Measurements from ENCODE around the gene GSK3B. TPM values are rescaled to one million over a fixed set of nuclear protein-coding genes. Genes with fewer than 3 reads are reported as not detected.

The GSK3B gene
- total and polyA plus RNA-seq, 10 of the 15 experiments (the other 5 are each of a cell fraction or from before 2014, with no cell fraction given), result 8.5 to 49.8 (median 25.5) TPM

GRCh38 chr3:120049072-120049471 is 45.2 kb downstream of the GSK3B start:
- ATAC-seq (no peak), FAIRE-seq (no peak), DNase-seq (ENCODE audit: low read depth, low spot score) (no peak)
- Histone ChIP-seq H3K4me3 (no peak overlapping the region), H3K4me1 (ENCODE audit: control insufficient read depth, insufficient read depth, low read length) (peaks cover 19% of the 10 kb centered on the region), H3K9me3 (replicated peaks; ENCODE audit: control insufficient read depth, insufficient read depth, low read length) (peaks cover 16% of the 10 kb centered on the region), H3K9ac (ENCODE audit: control insufficient read depth, insufficient read depth, low read length) (no peak overlapping the region), H3K36me3 (ENCODE audit: control insufficient read depth in 2 of 2, insufficient read depth in 2 of 2, low read length in 1 of 2) (no peaks in the 10 kb centered on the region; a peak in 2 of 4 replicates), H2AFZ (ENCODE audit: control insufficient read depth, low read depth, low read length) (no peak overlapping the region), H3K27ac (ENCODE audit: control insufficient read depth, insufficient read depth) (no peak overlapping the region), H3K27me3 (replicated peaks in 1 of 2; ENCODE audit: control insufficient read depth in 2 of 2, insufficient read depth in 2 of 2, low read length in 1 of 2) (no peaks in the 10 kb centered on the region), H3K79me2 (ENCODE audit: control insufficient read depth, insufficient read depth, low read length) (peaks cover 88% of the 10 kb centered on the region), H3K4me2 (ENCODE audit: control insufficient read depth, insufficient read depth) (no peak overlapping the region), H4K20me1 (ENCODE audit: control insufficient read depth, insufficient read depth) (no peaks in the 10 kb centered on the region)
- BruUV-seq (replicated peaks), result no TSS peak
- in situ Hi-C loops (cut with MboI), result no loop called here
- ChIA-PET POLR2A (no interaction called here), SMC1A (ENCODE audit: uncharacterized antibody, unreplicated experiment) (interaction anchor here (0.6 to 2.1 kb wide), 5 partner anchors 10 to 138 kb away, joined by 3 to 7 read pairs (median 4); no protein-coding TSS in a partner anchor), RAD21 (ENCODE audit: unreplicated experiment) (no interaction called here), CTCF (interaction anchor here (0.6 kb wide), 1 partner anchor 8 kb away, joined by 3 read pairs; no protein-coding TSS in a partner anchor)
- WGBS (ENCODE audit: insufficient coverage, insufficient replicate concordance, low lambda C conversion rate, missing lambda C conversion rate), result 98% methylated on average over 2 of the region's 2 CpGs
- intact Hi-C loops (cut with micrococcal nuclease; ENCODE audit: unreplicated experiment), result no loop called here
- TF ChIP-seq FOS (IDR thresholded peaks at IDR 0.05; ENCODE audit: borderline replicate concordance, extremely low read depth, insufficient read length) (no peak), RFX5 (IDR thresholded peaks at IDR 0.05; ENCODE audit: low read depth, low read length) (no peak), TARDBP (IDR thresholded peaks at IDR 0.05; ENCODE audit: borderline replicate concordance) (no peak), IRF5 (IDR thresholded peaks at IDR 0.05; ENCODE audit: borderline replicate concordance) (no peak), SPI1 (IDR thresholded peaks at IDR 0.05; ENCODE audit: borderline replicate concordance, insufficient read depth, low read depth, low read length) (no peak), MYC (IDR thresholded peaks at IDR 0.05; ENCODE audit: insufficient read depth, insufficient read length, insufficient replicate concordance, low read length, severe bottlenecking) (no peak), ZSCAN29 (IDR thresholded peaks at IDR 0.05) (no peak), EP300 (IDR thresholded peaks at IDR 0.05; ENCODE audit: borderline replicate concordance in 1 of 2, control insufficient read depth in 1 of 2, low read depth in 2 of 2, low read length in 2 of 2) (no peak), POLR2A (IDR thresholded peaks at IDR 0.05; ENCODE audit: low read depth, low read length) (no peak), JUNB (IDR thresholded peaks at IDR 0.05) (no peak), ZNF24 (IDR thresholded peaks at IDR 0.05) (no peak), NR2F1 (conservative IDR thresholded peaks at IDR 0.05) (no peak)
